Right ventricle myocardium inferior (tissue), 1 donor: ENCODE data around the gene GBE1. TPM values are rescaled to one million over a fixed set of nuclear protein-coding genes. Genes with fewer than 3 reads are reported as not detected.

Experiments
- ATAC-seq: fragments of 200-7000 bp; cut with Tn5 transposase; one replicate; pipeline ENCODE4 v1.9.1; 2020; ENCODE audit warnings: mild to moderate bottlenecking, moderate library complexity
- DNase-seq: peaks from one replicate; pipeline ENCODE4 v3.0.0; 2021; ENCODE audit errors: missing footprints
- intact Hi-C: fragments of 100-400 bp; cut with DNase I; formaldehyde crosslinking; loops from one replicate; pipeline ENCODE4 v1.11.0; 2022
- total RNA-seq: library from RNA; stranded (reverse); fragmentation: NEBNext Ultra II Directional; extraction: Animal tissue kit (Norgen Biotek cat#: 25700); gene quantifications from one replicate; pipeline ENCODE4 v1.2.1, GENCODE V29; 2021
- donor health status: DM: no; HTN: yes; CAD: no; lungs with severe emphysema.

GBE1 gene
- total RNA-seq, 1 donor from 2014 or later: 88.6 TPM

GRCh38 chr3:81580355-81580754 lies 181.1 kb downstream of the GBE1 start:
- no peak for DNase-seq
- intact Hi-C loops: no loop called here
- ATAC-seq: peak; percentile 44

- ATAC-seq: no peak
- intact Hi-C loops: no loop called here
- DNase-seq: no peak
These were observed 181.7 kb downstream of the GBE1 start for GRCh38 chr3:81579744-81580143.

GRCh38 chr3:81572201-81572756 lies 189.2 kb downstream of the GBE1 start:
- no peak for ATAC-seq
- intact Hi-C loops: no loop called here
- no peak for DNase-seq

GRCh38 chr3:81568378-81568777 lies 193.1 kb downstream of the GBE1 start:
- ATAC-seq: peak; percentile 56
- DNase-seq: no peak
- intact Hi-C loops: no loop called here

GRCh38 chr3:81565041-81565440 lies 196.4 kb downstream of the GBE1 start:
- intact Hi-C loops: no loop called here
- no peak for ATAC-seq

GRCh38 chr3:81558106-81558505 lies 203.3 kb downstream of the GBE1 start:
- ATAC-seq (no peak), DNase-seq (no peak)
- intact Hi-C loops: no loop called here

More at GRCh38 chr3:81565041-81565440, 196.4 kb downstream of the GBE1 start:
- no peak for DNase-seq

GRCh38 chr3:81554801-81555200 lies 206.6 kb downstream of the GBE1 start:
- peak; percentile 90 for ATAC-seq
- DNase-seq: no peak
- intact Hi-C loops: no loop called here

GRCh38 chr3:81554388-81554787 lies 207.1 kb downstream of the GBE1 start:
- ATAC-seq (peak; percentile 44), DNase-seq (no peak)

GRCh38 chr3:81550415-81550814 lies 211.0 kb downstream of the GBE1 start:
- no peak for DNase-seq
- intact Hi-C loops: no loop called here
- no peak for ATAC-seq

More at GRCh38 chr3:81554388-81554787, 207.1 kb downstream of the GBE1 start:
- intact Hi-C loops: no loop called here

- ATAC-seq (no peak), DNase-seq (no peak)
- intact Hi-C loops: no loop called here
These were observed 211.6 kb downstream of the GBE1 start for GRCh38 chr3:81549831-81550230.

GRCh38 chr3:81549388-81549787 lies 212.1 kb downstream of the GBE1 start:
- intact Hi-C loops: no loop called here
- DNase-seq (no peak), ATAC-seq (no peak)

- DNase-seq (no peak), ATAC-seq (no peak)
- intact Hi-C loops: no loop called here
These were observed 215.9 kb downstream of the GBE1 start for GRCh38 chr3:81545572-81545971.

GRCh38 chr3:81544385-81544784 lies 217.1 kb downstream of the GBE1 start:
- intact Hi-C loops: no loop called here
- no peak for DNase-seq
- ATAC-seq: no peak

GRCh38 chr3:81540787-81541186 lies 220.7 kb downstream of the GBE1 start:
- DNase-seq (no peak), ATAC-seq (no peak)
- intact Hi-C loops: no loop called here

- DNase-seq (no peak), ATAC-seq (no peak)
- intact Hi-C loops: no loop called here
These were observed 229.6 kb downstream of the GBE1 start for GRCh38 chr3:81531846-81532245.

GRCh38 chr3:81531263-81531662 lies 230.2 kb downstream of the GBE1 start:
- DNase-seq (no peak), ATAC-seq (peak; percentile 46)
- intact Hi-C loops: no loop called here

GRCh38 chr3:81530180-81530939 lies 231.1 kb downstream of the GBE1 start:
- ATAC-seq (no peak), DNase-seq (no peak)
- intact Hi-C loops: no loop called here

- ATAC-seq (no peak), DNase-seq (no peak)
- intact Hi-C loops: no loop called here
These were observed 239.6 kb downstream of the GBE1 start for GRCh38 chr3:81521855-81522254.

- intact Hi-C loops: no loop called here
- no peak for ATAC-seq
- no peak for DNase-seq
These were observed 242.5 kb downstream of the GBE1 start for GRCh38 chr3:81518945-81519344.

GRCh38 chr3:81516042-81516441 lies 245.4 kb downstream of the GBE1 start:
- intact Hi-C loops: no loop called here
- DNase-seq: no peak
- ATAC-seq: no peak

GRCh38 chr3:81513591-81513990 lies 247.9 kb downstream of the GBE1 start:
- peak; percentile 64 for ATAC-seq
- DNase-seq: no peak
- intact Hi-C loops: no loop called here
